ENCODE data around the gene STAT4.

STAT4 gene

GRCh38 chr2:191144217-191144616 is 6.6 kb downstream of the STAT4 start:
- DNase-seq (ENCODE audit: low read depth): no peak

GRCh38 chr2:191143791-191144190 is 7.0 kb downstream of the STAT4 start:
- no peak for DNase-seq (ENCODE audit: low read depth)

- no peak for DNase-seq (ENCODE audit: low read depth)
Observed at GRCh38 chr2:191128911-191129304, 21.9 kb downstream of the STAT4 start.

GRCh38 chr2:191128172-191128910 is 22.5 kb downstream of the STAT4 start:
- no peak for DNase-seq (ENCODE audit: low read depth)

GRCh38 chr2:191127235-191127634 is 23.6 kb downstream of the STAT4 start:
- no peak for DNase-seq (ENCODE audit: low read depth)

GRCh38 chr2:191126386-191127085 is 24.3 kb downstream of the STAT4 start:
- DNase-seq (ENCODE audit: low read depth): no peak

GRCh38 chr2:191125646-191126045 is 25.1 kb downstream of the STAT4 start:
- DNase-seq (ENCODE audit: low read depth): no peak

- DNase-seq (ENCODE audit: low read depth): no peak
Observed at GRCh38 chr2:191122638-191123294, 28.0 kb downstream of the STAT4 start.

- no peak for DNase-seq (ENCODE audit: low read depth)
Observed at GRCh38 chr2:191117341-191117740, 33.5 kb downstream of the STAT4 start.

GRCh38 chr2:191115804-191116203 is 35.0 kb downstream of the STAT4 start:
- DNase-seq (ENCODE audit: low read depth): no peak

GRCh38 chr2:191115391-191115790 is 35.4 kb downstream of the STAT4 start:
- peak; percentile 51 for DNase-seq (ENCODE audit: low read depth)

- no peak for DNase-seq (ENCODE audit: low read depth)
Observed at GRCh38 chr2:191114403-191114886, 36.3 kb downstream of the STAT4 start.

- no peak for DNase-seq (ENCODE audit: low read depth)
Observed at GRCh38 chr2:191113761-191114160, 37.0 kb downstream of the STAT4 start.

- no peak for DNase-seq (ENCODE audit: low read depth)
Observed at GRCh38 chr2:191112448-191112901, 38.3 kb downstream of the STAT4 start.

GRCh38 chr2:191109888-191110287 is 40.9 kb downstream of the STAT4 start:
- no peak for DNase-seq (ENCODE audit: low read depth)

GRCh38 chr2:191108331-191108730 is 42.5 kb downstream of the STAT4 start:
- DNase-seq (ENCODE audit: low read depth): no peak

GRCh38 chr2:191105082-191105481 is 45.7 kb downstream of the STAT4 start:
- DNase-seq (ENCODE audit: low read depth): no peak

GRCh38 chr2:191103774-191104173 is 47.0 kb downstream of the STAT4 start:
- no peak for DNase-seq (ENCODE audit: low read depth)

GRCh38 chr2:191100216-191100615 is 50.6 kb downstream of the STAT4 start:
- no peak for DNase-seq (ENCODE audit: low read depth)

- no peak for DNase-seq (ENCODE audit: low read depth)
Observed at GRCh38 chr2:191087311-191087710, 63.5 kb downstream of the STAT4 start.

GRCh38 chr2:191086706-191087105 is 64.1 kb downstream of the STAT4 start:
- DNase-seq (ENCODE audit: low read depth): no peak

- DNase-seq (ENCODE audit: low read depth): no peak
Observed at GRCh38 chr2:191083540-191083939, 67.3 kb downstream of the STAT4 start.

GRCh38 chr2:191082321-191082720 is 68.5 kb downstream of the STAT4 start:
- no peak for DNase-seq (ENCODE audit: low read depth)

All from T-helper 22 cell (primary cell).